GM10266 (cell line): ENCODE measurements around the gene DNAL4.

Experiments
- DNase-seq: peaks from one replicate; pipeline ENCODE4 v3.0.0; 2012; ENCODE audit errors: extremely low spot score
- CTCF ChIP-seq: IDR thresholded peaks from 2 replicates; pipeline ENCODE4 v1.5.1; 2012; ENCODE audit warnings: mild to moderate bottlenecking, low read depth; ENCODE audit not compliant: control insufficient read depth, insufficient read depth; ENCODE audit errors: missing control alignments

DNAL4 gene

DNA sequence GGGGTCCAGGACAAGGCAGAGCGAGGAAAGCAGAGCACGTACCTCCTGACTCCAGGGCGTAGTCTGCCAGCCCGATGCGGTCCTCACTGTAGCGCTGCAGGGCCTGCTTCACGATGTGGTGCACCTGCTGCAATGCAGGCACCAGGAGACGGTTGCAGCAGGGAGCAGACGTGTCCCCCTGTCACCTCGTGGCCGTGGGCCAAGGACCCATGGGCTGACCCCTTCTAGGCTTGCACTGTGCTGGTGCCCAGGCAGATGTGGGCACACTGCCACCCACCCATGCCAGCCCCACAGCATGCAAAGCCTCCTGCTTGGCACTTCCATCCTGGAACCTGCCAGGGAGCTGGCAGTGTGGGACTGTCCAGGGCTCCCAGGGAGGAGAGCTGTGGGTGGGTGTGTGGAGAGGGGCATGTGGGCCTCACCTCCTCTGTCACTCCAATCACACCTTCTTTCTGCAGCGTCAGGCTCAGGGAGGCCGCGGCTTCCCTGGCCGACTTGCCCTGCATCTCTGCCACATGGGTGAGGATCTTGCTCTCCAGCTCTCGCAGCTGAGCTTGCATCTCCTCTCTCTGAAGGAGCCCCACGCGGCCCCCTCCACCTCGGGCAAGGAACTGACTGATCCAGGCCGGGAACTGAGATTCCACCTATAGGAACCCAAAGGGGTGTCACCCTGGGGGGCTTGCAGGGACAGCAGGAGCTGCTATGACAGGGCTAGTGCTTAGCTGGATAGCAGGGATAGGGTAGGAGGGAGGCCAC, 54.5 kb downstream of the DNAL4 start:
- no peak for DNase-seq
- no peak for TF ChIP-seq CTCF

DNA sequence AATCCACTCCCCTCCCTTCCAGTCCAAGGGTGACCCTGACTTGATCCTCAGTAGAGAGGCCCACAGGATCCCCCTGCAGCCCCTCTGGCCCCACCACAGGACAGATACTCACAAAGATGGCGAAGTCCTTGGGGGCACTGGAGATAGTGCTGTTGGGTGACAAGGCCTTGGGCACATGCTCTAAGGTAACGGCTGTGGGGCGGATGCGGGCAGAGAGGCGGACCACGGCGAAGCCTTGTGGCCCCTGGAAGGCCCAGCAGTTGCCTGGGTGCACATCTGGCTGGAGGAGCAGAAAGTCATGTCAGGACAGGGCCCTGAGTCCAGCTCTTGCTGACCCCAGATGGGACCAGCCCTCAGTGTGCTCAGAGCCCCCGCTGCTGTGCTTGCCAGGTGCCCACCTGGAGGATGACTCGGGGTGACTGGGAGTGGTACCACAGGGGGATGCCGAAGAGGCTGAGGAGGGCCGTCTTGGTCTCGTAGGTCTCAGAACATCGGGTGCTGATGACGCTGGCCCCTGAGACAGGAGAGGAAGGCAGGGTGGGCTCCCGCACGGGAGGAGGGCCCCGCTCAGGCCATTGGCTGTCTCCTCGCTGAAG, 55.4 kb downstream of the DNAL4 start:
- no peak for DNase-seq
- TF ChIP-seq CTCF = no peak

GRCh38 chr22:38737302-38738060, 56.5 kb downstream of the DNAL4 start:
- no peak for DNase-seq
- TF ChIP-seq CTCF = no peak

DNA sequence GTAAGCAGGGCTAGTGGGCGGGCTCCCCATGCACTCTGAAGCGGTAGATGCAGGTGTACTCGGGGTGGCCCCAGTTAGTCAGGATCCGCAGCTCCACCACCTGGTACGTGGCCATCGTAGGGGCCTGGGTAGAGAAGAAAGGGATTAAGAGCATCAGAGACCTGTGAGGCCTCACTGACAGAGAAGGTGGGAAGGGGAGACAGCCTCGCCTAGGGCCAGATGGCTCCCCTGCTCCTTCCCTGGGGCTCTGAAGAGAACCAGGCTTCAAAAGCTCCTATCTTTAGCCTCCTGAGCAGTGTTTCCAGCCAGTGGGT, 57.7 kb downstream of the DNAL4 start:
- no peak for TF ChIP-seq CTCF
- DNase-seq = no peak

DNA sequence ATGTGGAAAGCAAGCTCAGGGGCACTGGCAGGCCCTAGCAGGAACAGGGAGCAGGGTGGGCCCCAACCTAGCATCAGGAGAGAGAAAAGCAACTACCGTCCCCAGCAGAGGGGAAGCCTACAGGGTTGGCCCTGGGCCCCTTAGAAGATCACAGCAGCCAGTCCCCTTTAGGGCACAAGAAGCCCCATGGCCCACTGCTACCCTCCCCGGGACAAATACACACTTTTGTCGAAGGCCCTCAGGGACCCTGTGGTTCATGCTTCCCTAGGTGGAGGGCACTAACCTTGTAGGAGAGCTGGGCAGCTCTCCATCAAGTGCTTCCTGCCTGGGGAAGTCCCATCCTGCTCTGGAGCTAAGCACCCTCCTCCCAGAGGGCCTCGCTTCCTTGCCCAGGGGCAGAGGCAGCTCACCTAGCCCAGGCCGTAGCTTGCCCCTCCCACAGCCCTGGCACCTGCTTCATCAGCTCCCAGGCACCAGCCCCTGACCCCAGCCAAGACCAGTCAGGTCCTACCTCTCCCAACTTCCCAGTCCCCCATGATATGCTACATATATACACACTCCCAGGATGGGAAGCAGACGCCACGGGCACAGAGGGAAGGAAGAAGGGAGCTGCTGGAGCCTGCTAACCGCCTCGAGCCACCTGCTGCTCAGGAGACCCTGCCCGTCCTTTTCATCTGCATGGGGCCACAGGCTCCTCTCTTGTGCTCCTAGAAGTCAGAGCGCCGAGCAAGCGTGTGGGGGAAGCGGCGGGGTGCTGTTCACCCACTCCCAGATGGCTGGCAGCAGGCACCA, 58.3 kb downstream of the DNAL4 start:
- no peak for DNase-seq
- TF ChIP-seq CTCF = no peak

DNA sequence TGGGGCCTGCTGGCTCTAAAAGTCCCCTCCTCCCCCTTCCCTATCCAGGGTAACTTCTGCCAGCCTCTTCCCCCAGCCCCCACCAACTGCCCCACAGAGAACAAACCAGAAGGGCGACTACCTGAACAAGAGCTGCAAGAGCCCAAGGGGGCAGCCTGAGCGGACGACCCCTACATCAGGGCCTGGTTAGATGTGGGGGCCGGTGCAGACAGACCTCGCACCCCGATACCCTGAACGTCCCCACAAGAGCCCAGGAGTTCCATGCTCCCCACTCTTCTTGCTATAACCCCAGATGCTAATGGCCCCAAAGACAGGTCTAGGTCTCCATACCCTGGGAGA, 58.8 kb downstream of the DNAL4 start:
- DNase-seq = no peak
- TF ChIP-seq CTCF = no peak
